Measurements from ENCODE around the gene SKAP1. TPM values are rescaled to one million over a fixed set of nuclear protein-coding genes. Genes with fewer than 3 reads are reported as not detected.

SKAP1 gene
- total RNA-seq, 1 donor from 2014 or later, result 1.0 TPM

- H3K9me3 ChIP-seq (ENCODE audit: control insufficient read depth in 3 of 3, low read length in 3 of 3), result no peaks in the 10 kb centered on the region
- H3K4me1 ChIP-seq (ENCODE audit: control insufficient read depth in 3 of 3, insufficient read depth in 3 of 3, low read length in 3 of 3), result no peaks in the 10 kb centered on the region
- no peak overlapping the region for H3K27ac ChIP-seq (ENCODE audit: low read depth, low read length)
- H3K36me3 ChIP-seq (ENCODE audit: control insufficient read depth in 3 of 3, insufficient read depth in 3 of 3, low read length in 3 of 3), result no peaks in the 10 kb centered on the region
- H3K27me3 ChIP-seq (ENCODE audit: control insufficient read depth in 3 of 3, insufficient read depth in 3 of 3, low read length in 3 of 3), result peaks cover 3 to 9% (median 6%) of the 10 kb centered on the region in 3 donors
- no peak overlapping the region for H3K9ac ChIP-seq (ENCODE audit: low read depth in 1 of 3, low read length in 3 of 3)
- H3K4me3 ChIP-seq (ENCODE audit: low read length in 3 of 3), result no peak overlapping the region
Measured at GRCh38 chr17:48161127-48161905, 268.7 kb downstream of the SKAP1 start.

DNA sequence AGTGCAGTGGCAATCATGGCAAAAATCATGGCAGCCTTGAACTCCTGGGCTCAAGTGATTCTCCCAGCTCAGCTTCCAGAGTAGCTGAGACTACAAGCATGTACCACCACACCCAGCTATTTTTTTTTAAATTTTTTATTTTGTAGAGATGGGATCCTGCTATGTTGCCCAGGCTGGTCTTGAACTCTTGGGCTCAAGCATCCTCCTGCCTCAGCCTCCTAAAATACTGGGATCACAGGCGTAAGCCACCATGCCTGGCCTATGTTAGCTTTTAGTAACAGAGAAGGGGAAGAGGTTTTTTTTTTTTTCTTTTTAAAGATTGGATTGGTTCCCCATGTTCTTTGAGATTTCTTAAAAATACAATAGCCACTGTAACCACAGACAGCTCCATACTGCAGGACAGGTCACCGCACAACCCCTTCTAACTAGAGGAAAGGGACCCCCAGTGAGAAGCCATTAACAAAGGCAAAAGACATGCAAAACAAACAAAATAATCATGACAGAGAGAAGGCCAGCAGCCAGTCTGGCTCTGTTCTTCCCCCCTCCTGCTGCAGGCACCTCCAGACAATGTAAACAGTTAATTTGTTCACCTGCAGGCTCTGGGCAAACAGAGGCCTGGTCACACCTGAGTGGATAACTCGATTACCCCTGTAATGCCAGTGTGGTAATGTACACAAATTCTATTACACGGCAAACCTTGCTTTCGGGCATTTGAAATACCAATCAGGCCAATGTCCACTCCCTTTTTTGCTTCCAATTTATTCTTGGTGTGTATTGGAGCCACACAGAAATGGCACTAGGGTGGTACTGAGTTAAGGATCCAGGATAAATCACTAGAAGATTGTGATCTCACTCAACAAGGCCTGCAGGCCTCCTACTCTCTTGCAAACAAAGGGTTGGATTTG lies 269.6 kb downstream of the SKAP1 start:
- Histone ChIP-seq H3K4me3 (ENCODE audit: low read length in 3 of 3) (no peak overlapping the region), H3K36me3 (ENCODE audit: control insufficient read depth in 3 of 3, insufficient read depth in 3 of 3, low read length in 3 of 3) (no peaks in the 10 kb centered on the region), H3K9me3 (ENCODE audit: control insufficient read depth in 3 of 3, low read length in 3 of 3) (no peaks in the 10 kb centered on the region), H3K27ac (ENCODE audit: low read depth, low read length) (no peak overlapping the region), H3K9ac (ENCODE audit: low read depth in 1 of 3, low read length in 3 of 3) (no peak overlapping the region), H3K27me3 (ENCODE audit: control insufficient read depth in 3 of 3, insufficient read depth in 3 of 3, low read length in 3 of 3) (peaks cover 8 to 16% (median 9%) of the 10 kb centered on the region in 3 donors), H3K4me1 (ENCODE audit: control insufficient read depth in 3 of 3, insufficient read depth in 3 of 3, low read length in 3 of 3) (no peaks in the 10 kb centered on the region)

GRCh38 chr17:48159232-48159631 lies 270.8 kb downstream of the SKAP1 start:
- no peaks in the 10 kb centered on the region for H3K4me1 ChIP-seq (ENCODE audit: control insufficient read depth in 3 of 3, insufficient read depth in 3 of 3, low read length in 3 of 3)
- no peak overlapping the region for H3K27ac ChIP-seq (ENCODE audit: low read depth, low read length)
- H3K27me3 ChIP-seq (ENCODE audit: control insufficient read depth in 3 of 3, insufficient read depth in 3 of 3, low read length in 3 of 3), result peaks cover 5 to 13% (median 11%) of the 10 kb centered on the region in 3 donors
- no peak overlapping the region for H3K4me3 ChIP-seq (ENCODE audit: low read length in 3 of 3)
- no peaks in the 10 kb centered on the region for H3K36me3 ChIP-seq (ENCODE audit: control insufficient read depth in 3 of 3, insufficient read depth in 3 of 3, low read length in 3 of 3)
- no peak overlapping the region for H3K9ac ChIP-seq (ENCODE audit: low read depth in 1 of 3, low read length in 3 of 3)
- no peaks in the 10 kb centered on the region for H3K9me3 ChIP-seq (ENCODE audit: control insufficient read depth in 3 of 3, low read length in 3 of 3)

- H3K9me3 ChIP-seq (ENCODE audit: control insufficient read depth in 3 of 3, low read length in 3 of 3), result no peaks in the 10 kb centered on the region
- no peaks in the 10 kb centered on the region for H3K36me3 ChIP-seq (ENCODE audit: control insufficient read depth in 3 of 3, insufficient read depth in 3 of 3, low read length in 3 of 3)
- no peaks in the 10 kb centered on the region for H3K4me1 ChIP-seq (ENCODE audit: control insufficient read depth in 3 of 3, insufficient read depth in 3 of 3, low read length in 3 of 3)
- no peak overlapping the region for H3K27ac ChIP-seq (ENCODE audit: low read depth, low read length)
- H3K9ac ChIP-seq (ENCODE audit: low read depth in 1 of 3, low read length in 3 of 3), result no peak overlapping the region
- no peak overlapping the region for H3K4me3 ChIP-seq (ENCODE audit: low read length in 3 of 3)
- H3K27me3 ChIP-seq (ENCODE audit: control insufficient read depth in 3 of 3, insufficient read depth in 3 of 3, low read length in 3 of 3), result peaks cover 25 to 32% (median 26%) of the 10 kb centered on the region in 3 donors
Measured at GRCh38 chr17:48155889-48156611, 274.0 kb downstream of the SKAP1 start.

DNA sequence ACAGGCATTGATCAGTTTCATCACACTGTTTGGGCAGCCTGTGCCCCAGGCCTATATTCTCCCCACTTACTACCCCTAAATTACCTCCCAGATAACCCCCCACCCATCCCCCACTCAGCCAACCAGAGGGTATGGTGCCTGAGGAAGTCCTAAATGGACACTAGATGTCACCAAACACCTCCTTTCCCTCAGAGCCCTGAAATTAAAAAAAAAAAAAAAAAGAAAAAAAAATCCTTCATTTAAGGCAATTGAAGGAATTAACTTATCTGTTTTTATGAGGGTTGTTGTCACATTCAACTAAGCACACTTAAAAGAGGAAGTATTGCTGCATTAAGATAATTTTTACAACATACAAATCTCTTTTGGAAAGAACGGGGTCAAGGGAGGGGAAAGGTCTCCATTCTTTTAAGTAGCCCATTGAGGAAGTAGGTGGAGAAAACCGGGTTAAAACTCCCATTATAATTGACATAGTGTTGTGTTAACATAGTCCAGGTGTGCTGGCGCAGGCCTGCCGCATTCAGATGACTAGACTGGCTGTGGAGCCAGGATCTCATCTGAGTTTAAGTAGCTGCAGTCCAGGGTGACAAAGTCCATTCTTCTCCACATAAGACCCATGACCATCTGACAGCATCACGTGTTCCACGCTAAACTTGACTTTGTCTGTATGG lies 276.2 kb downstream of the SKAP1 start:
- no peak overlapping the region for H3K9ac ChIP-seq (ENCODE audit: low read depth in 1 of 3, low read length in 3 of 3)
- peaks cover 43 to 49% (median 47%) of the 10 kb centered on the region in 3 donors for H3K27me3 ChIP-seq (ENCODE audit: control insufficient read depth in 3 of 3, insufficient read depth in 3 of 3, low read length in 3 of 3)
- H3K4me3 ChIP-seq (ENCODE audit: low read length in 3 of 3), result no peak overlapping the region
- H3K9me3 ChIP-seq (ENCODE audit: control insufficient read depth in 3 of 3, low read length in 3 of 3), result no peaks in the 10 kb centered on the region
- no peaks in the 10 kb centered on the region for H3K36me3 ChIP-seq (ENCODE audit: control insufficient read depth in 3 of 3, insufficient read depth in 3 of 3, low read length in 3 of 3)
- no peak overlapping the region for H3K27ac ChIP-seq (ENCODE audit: low read depth, low read length)
- no peaks in the 10 kb centered on the region for H3K4me1 ChIP-seq (ENCODE audit: control insufficient read depth in 3 of 3, insufficient read depth in 3 of 3, low read length in 3 of 3)

GRCh38 chr17:48152289-48152688 lies 277.7 kb downstream of the SKAP1 start:
- H3K27me3 ChIP-seq (ENCODE audit: control insufficient read depth in 3 of 3, insufficient read depth in 3 of 3, low read length in 3 of 3), result peaks cover 55 to 59% (median 56%) of the 10 kb centered on the region in 3 donors
- H3K4me3 ChIP-seq (ENCODE audit: low read length in 3 of 3), result no peak overlapping the region
- no peaks in the 10 kb centered on the region for H3K4me1 ChIP-seq (ENCODE audit: control insufficient read depth in 3 of 3, insufficient read depth in 3 of 3, low read length in 3 of 3)
- no peaks in the 10 kb centered on the region for H3K9me3 ChIP-seq (ENCODE audit: control insufficient read depth in 3 of 3, low read length in 3 of 3)
- H3K36me3 ChIP-seq (ENCODE audit: control insufficient read depth in 3 of 3, insufficient read depth in 3 of 3, low read length in 3 of 3), result no peaks in the 10 kb centered on the region
- no peak overlapping the region for H3K27ac ChIP-seq (ENCODE audit: low read depth, low read length)
- no peak overlapping the region for H3K9ac ChIP-seq (ENCODE audit: low read depth in 1 of 3, low read length in 3 of 3)

GRCh38 chr17:48151220-48151619 lies 278.8 kb downstream of the SKAP1 start:
- no peaks in the 10 kb centered on the region for H3K36me3 ChIP-seq (ENCODE audit: control insufficient read depth in 3 of 3, insufficient read depth in 3 of 3, low read length in 3 of 3)
- H3K9ac ChIP-seq (ENCODE audit: low read depth in 1 of 3, low read length in 3 of 3), result no peak overlapping the region
- H3K9me3 ChIP-seq (ENCODE audit: control insufficient read depth in 3 of 3, low read length in 3 of 3), result no peaks in the 10 kb centered on the region
- H3K27ac ChIP-seq (ENCODE audit: low read depth, low read length), result no peak overlapping the region
- H3K27me3 ChIP-seq (ENCODE audit: control insufficient read depth in 3 of 3, insufficient read depth in 3 of 3, low read length in 3 of 3), result peaks cover 48 to 60% (median 59%) of the 10 kb centered on the region in 3 donors
- H3K4me1 ChIP-seq (ENCODE audit: control insufficient read depth in 3 of 3, insufficient read depth in 3 of 3, low read length in 3 of 3), result no peaks in the 10 kb centered on the region
- no peak overlapping the region for H3K4me3 ChIP-seq (ENCODE audit: low read length in 3 of 3)

DNA sequence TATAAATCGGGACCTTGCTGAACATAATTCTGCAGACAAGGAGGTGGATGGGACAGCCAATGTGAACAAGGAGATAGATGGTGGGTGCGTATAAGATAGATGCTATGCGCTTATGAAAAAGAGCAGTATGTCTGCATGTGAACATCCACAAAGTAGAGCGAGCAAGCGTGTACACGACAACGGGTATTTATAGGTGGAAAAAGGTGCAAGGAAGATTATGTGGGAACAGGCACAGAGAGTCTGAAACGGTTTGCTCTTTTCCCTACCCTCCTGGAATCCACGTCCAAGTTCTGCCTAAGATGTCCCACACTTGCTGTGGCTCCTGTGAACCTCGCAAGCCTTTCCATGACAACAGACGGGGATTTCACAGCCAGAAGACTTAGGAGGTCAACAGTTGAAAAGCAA lies 279.4 kb downstream of the SKAP1 start:
- H3K36me3 ChIP-seq (ENCODE audit: control insufficient read depth in 3 of 3, insufficient read depth in 3 of 3, low read length in 3 of 3), result no peaks in the 10 kb centered on the region
- H3K4me3 ChIP-seq (ENCODE audit: low read length in 3 of 3), result no peak overlapping the region
- no peaks in the 10 kb centered on the region for H3K4me1 ChIP-seq (ENCODE audit: control insufficient read depth in 3 of 3, insufficient read depth in 3 of 3, low read length in 3 of 3)
- H3K9me3 ChIP-seq (ENCODE audit: control insufficient read depth in 3 of 3, low read length in 3 of 3), result no peaks in the 10 kb centered on the region
- H3K27me3 ChIP-seq (ENCODE audit: control insufficient read depth in 3 of 3, insufficient read depth in 3 of 3, low read length in 3 of 3), result peaks cover 43 to 59% (median 54%) of the 10 kb centered on the region in 3 donors
- no peak overlapping the region for H3K27ac ChIP-seq (ENCODE audit: low read depth, low read length)
- H3K9ac ChIP-seq (ENCODE audit: low read depth in 1 of 3, low read length in 3 of 3), result no peak overlapping the region

DNA sequence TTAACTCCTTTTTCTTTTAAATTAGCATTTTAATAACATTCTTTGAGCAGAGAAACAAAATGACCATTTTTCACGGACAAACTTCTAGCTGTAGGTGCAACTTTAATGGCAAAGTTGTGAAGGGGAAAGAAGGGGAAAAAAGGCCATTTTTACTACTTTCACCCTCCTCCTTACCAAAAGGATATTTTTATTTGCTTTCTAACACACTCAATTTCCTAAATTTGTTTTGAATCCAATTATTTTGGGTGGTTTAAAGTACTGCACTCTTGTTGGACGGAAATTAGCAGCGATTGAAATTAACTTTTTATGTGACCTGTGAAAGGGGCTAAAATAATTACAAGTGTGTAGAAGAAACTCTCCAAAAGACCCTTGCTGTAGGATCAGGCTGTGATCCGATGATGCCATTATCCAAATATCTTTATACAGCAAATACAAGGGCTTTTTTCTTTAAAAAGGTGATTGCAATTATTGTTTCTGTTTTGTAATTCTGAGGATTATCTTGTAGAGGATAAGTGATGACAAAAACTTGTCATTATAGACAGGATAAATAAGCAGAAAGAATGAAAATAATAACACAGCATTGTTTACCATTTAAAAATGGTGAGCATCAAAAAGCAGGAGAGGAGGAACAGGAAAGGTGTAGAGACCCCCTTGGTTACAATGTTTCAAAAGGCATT lies 280.1 kb downstream of the SKAP1 start:
- no peak overlapping the region for H3K4me3 ChIP-seq (ENCODE audit: low read length in 3 of 3)
- peaks cover 42 to 60% (median 54%) of the 10 kb centered on the region in 3 donors for H3K27me3 ChIP-seq (ENCODE audit: control insufficient read depth in 3 of 3, insufficient read depth in 3 of 3, low read length in 3 of 3)
- H3K4me1 ChIP-seq (ENCODE audit: control insufficient read depth in 3 of 3, insufficient read depth in 3 of 3, low read length in 3 of 3), result no peaks in the 10 kb centered on the region
- H3K27ac ChIP-seq (ENCODE audit: low read depth, low read length), result no peak overlapping the region
- no peak overlapping the region for H3K9ac ChIP-seq (ENCODE audit: low read depth in 1 of 3, low read length in 3 of 3)
- H3K9me3 ChIP-seq (ENCODE audit: control insufficient read depth in 3 of 3, low read length in 3 of 3), result no peaks in the 10 kb centered on the region
- no peaks in the 10 kb centered on the region for H3K36me3 ChIP-seq (ENCODE audit: control insufficient read depth in 3 of 3, insufficient read depth in 3 of 3, low read length in 3 of 3)
